Naive thymus-derived CD8-positive, alpha-beta T cell (primary cell): ENCODE data around the gene TBKBP1. TPM values are rescaled to one million over a fixed set of nuclear protein-coding genes. Genes with fewer than 3 reads are reported as not detected.

Source experiments
- ATAC-seq, 2 donors: fragments of 150-1000 bp; cut with Tn5 transposase in 1 of 2; sonication (Bioruptor Pico), chemical (Tn5 transposase) in 1 of 2; 1 replicate in 1 of 2; 2 replicates in 1 of 2; pipeline ENCODE4 v1.10.0; 2021; ENCODE audit warnings: mild to moderate bottlenecking in 2 of 2, moderate library complexity in 2 of 2
- POLR2A ChIA-PET: fragments of 350-600 bp; sonication (Branson Sonifier 250); formaldehyde crosslinking; loops from one replicate; lab custom pipeline; 2021; ENCODE audit warnings: antibody characterized with exemption; lab: Charles Lee
- DNase-seq, 10 donors: peaks; one replicate each; pipeline versions ENCODE4 v3.0.0 to v3.0.0-alpha.2; 2020 to 2022
- H3K27ac Mint-ChIP-seq, 10 donors: one replicate each; pipeline ENCODE4 v1.8.0; 2020 to 2022; ENCODE audit warnings: mild to moderate bottlenecking in 10 of 10, mixed read lengths in 10 of 10, moderate library complexity in 4 of 10, inconsistent platforms in 1 of 10
- H3K27me3 Mint-ChIP-seq, 5 donors: one replicate each; pipeline ENCODE4 v1.8.0; 2021 to 2022; ENCODE audit warnings: mixed read lengths in 5 of 5
- H3K36me3 Mint-ChIP-seq, 3 donors: one replicate each; pipeline ENCODE4 v1.8.0; 2020 to 2022; ENCODE audit warnings: mixed read lengths in 3 of 3, mild to moderate bottlenecking in 2 of 3, inconsistent platforms in 1 of 3
- H3K4me1 Mint-ChIP-seq, 4 donors: one replicate each; pipeline ENCODE4 v1.8.0; 2021 to 2022; ENCODE audit warnings: mixed read lengths in 4 of 4
- H3K4me3 Mint-ChIP-seq, 10 donors: one replicate each; pipeline ENCODE4 v1.8.0; 2020 to 2022; ENCODE audit warnings: mild to moderate bottlenecking in 10 of 10, mixed read lengths in 10 of 10, moderate library complexity in 6 of 10, inconsistent platforms in 1 of 10
- H3K9me3 Mint-ChIP-seq, 9 donors: one replicate each; pipeline ENCODE4 v1.8.0; 2020 to 2022; ENCODE audit warnings: mixed read lengths in 9 of 9, mild to moderate bottlenecking in 3 of 9, inconsistent platforms in 1 of 9, moderate library complexity in 1 of 9
- polyA plus RNA-seq, 3 donors: library from polyadenylated mRNA; unstranded; fragments of 300-500 nt; fragmentation: Illumina TruSeq; gene quantifications; one replicate each; pipeline ENCODE4 v1.2.3, GENCODE V29; 2021
- total RNA-seq, 8 experiments: library from RNA in 2 of 8; stranded (reverse) in 2 of 8; gene quantifications; one replicate each; pipeline ENCODE4 v1.2.3 and lab custom pipeline; 2021 to 2026

TBKBP1 gene
- total and polyA plus RNA-seq, 5 experiments from 2014 or later = 0.07 to 3.1 (median 1.0) TPM; not detected in 1

DNA sequence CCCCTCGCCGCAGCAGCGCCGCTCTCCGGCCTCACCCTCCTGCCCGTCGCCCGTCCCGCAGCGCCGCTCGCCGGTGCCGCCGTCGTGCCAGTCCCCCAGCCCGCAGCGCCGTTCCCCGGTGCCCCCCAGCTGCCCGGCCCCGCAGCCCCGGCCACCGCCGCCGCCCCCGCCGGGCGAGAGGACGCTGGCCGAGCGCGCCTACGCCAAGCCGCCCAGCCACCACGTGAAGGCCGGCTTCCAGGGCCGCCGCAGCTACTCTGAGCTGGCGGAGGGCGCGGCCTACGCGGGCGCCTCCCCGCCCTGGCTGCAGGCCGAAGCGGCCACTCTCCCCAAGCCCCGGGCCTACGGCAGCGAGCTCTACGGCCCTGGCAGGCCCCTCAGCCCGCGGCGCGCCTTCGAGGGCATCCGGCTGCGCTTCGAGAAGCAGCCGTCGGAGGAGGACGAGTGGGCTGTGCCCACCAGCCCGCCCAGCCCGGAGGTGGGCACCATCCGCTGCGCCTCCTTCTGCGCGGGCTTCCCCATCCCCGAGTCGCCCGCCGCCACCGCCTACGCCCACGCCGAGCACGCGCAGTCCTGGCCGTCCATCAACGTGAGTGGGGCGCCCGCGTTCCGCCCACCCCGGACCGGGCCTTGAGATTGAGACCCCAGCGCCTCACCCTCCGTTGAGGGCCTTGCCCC is 15.0 kb downstream of the TBKBP1 start:
- ATAC-seq = no peak
- POLR2A ChIA-PET = interaction anchor here (0.6 kb wide), 1 partner anchor 1296 kb away, joined by 3 read pairs; no protein-coding TSS in a partner anchor
- H3K27me3 Mint-ChIP-seq = no peaks in the 10 kb centered on the region
- H3K9me3 Mint-ChIP-seq = no peaks in the 10 kb centered on the region
- no peak overlapping the region for H3K4me3 Mint-ChIP-seq
- no peak for DNase-seq
- peaks cover 38 to 67% (median 55%) of the 10 kb centered on the region in 4 donors for H3K4me1 Mint-ChIP-seq
- H3K27ac Mint-ChIP-seq = no peak overlapping the region
- no peaks in the 10 kb centered on the region for H3K36me3 Mint-ChIP-seq

DNA sequence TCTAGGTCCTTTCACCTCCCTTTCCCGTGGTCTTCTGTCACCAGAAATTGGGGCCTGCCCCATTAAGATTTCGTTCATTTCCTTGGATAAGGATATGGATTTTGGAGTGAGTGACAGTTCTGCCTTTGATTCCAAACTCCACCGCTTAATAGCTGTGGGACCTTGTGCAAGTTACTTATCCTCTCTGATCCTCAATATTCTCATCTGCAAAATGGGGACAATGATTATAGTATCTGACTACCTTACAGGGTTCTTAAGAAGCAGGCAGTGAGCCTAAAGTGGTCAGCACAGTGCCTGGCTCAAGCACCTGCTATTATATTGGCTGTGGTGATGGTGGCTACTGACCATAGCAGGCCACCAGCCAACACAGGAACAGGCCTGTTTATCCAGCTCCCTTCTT is 15.6 kb downstream of the TBKBP1 start:
- ATAC-seq = no peak
- no peaks in the 10 kb centered on the region for H3K27me3 Mint-ChIP-seq
- peak overlapping the region in 1 of 10 donors; percentile 52 for H3K27ac Mint-ChIP-seq
- no peaks in the 10 kb centered on the region for H3K9me3 Mint-ChIP-seq
- H3K4me1 Mint-ChIP-seq = peaks cover 36 to 67% (median 53%) of the 10 kb centered on the region in 4 donors
- no peak for DNase-seq
- H3K4me3 Mint-ChIP-seq = no peak overlapping the region
- H3K36me3 Mint-ChIP-seq = no peaks in the 10 kb centered on the region
- POLR2A ChIA-PET = interaction anchor here (0.6 kb wide), 1 partner anchor 1295 kb away, joined by 3 read pairs; no protein-coding TSS in a partner anchor

GRCh38 chr17:47711366-47712099 is 17.6 kb downstream of the TBKBP1 start:
- no peaks in the 10 kb centered on the region for H3K9me3 Mint-ChIP-seq
- H3K4me3 Mint-ChIP-seq = no peak overlapping the region
- DNase-seq (no peak), ATAC-seq (no peak)
- POLR2A ChIA-PET = no interaction called here
- H3K36me3 Mint-ChIP-seq = no peaks in the 10 kb centered on the region
- peaks cover 17 to 66% (median 44%) of the 10 kb centered on the region in 4 donors for H3K4me1 Mint-ChIP-seq
- H3K27ac Mint-ChIP-seq = peak overlapping the region in 2 of 10 donors; percentile 60 to 77
- H3K27me3 Mint-ChIP-seq = no peaks in the 10 kb centered on the region

- Mint-ChIP-seq H3K36me3 (no peaks in the 10 kb centered on the region), H3K27ac (peak overlapping the region in 1 of 10 donors; percentile 89), H3K4me1 (peaks cover 9 to 66% (median 38%) of the 10 kb centered on the region in 4 donors), H3K4me3 (peak overlapping the region in 1 of 10 donors; percentile 43), H3K27me3 (no peaks in the 10 kb centered on the region), H3K9me3 (no peaks in the 10 kb centered on the region)
- POLR2A ChIA-PET = interaction anchor here (1.0 kb wide), 1 partner anchor 8 kb away, joined by 3 read pairs; no protein-coding TSS in a partner anchor
- DNase-seq (no peak), ATAC-seq (no peak)
Observed at GRCh38 chr17:47712330-47713023, 18.5 kb downstream of the TBKBP1 start.

DNA sequence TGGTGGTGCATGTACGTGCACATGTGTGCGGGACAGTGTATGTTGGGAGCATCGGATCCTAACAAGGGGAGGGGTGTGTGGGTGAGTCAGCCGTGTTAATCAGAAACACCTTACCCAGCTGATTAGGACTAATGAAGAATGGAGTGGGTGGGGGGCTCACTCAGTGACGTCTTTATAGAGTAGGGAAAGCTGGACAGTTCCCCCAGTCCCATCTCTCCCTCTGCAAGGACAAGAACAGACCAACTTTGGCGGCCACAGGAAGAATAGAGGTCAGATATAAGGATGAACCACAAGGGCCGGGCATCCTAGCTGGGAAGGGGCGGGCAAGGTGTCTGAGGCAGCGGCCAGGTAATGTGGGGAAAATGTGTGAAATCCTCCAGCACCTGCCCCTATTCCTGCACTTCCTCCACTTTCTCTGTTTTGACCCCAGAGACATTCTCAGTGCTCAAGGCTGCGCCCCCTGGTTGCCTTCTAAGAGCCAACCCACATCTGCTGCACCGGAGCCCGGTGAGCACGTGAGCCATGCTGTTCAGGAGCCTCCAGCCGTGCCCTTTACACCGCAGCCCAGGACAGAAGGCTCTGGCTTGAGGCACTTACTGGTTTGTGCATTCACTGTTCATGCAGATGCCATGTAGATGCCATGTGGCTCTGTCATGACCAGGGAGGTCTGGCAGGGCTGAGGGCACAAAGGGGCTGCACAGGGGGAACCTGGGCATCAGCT is 20.2 kb downstream of the TBKBP1 start:
- H3K36me3 Mint-ChIP-seq = no peaks in the 10 kb centered on the region
- DNase-seq (no peak), ATAC-seq (no peak)
- peak overlapping the region in 3 of 10 donors; percentile 49 to 89 (median 55) for H3K27ac Mint-ChIP-seq
- peak overlapping the region in 3 of 10 donors; percentile 14 to 73 (median 57) for H3K4me3 Mint-ChIP-seq
- peaks cover 22 to 79% (median 51%) of the 10 kb centered on the region in 4 donors for H3K4me1 Mint-ChIP-seq
- H3K9me3 Mint-ChIP-seq = no peaks in the 10 kb centered on the region
- no peaks in the 10 kb centered on the region for H3K27me3 Mint-ChIP-seq
- POLR2A ChIA-PET = interaction anchor here (1.3 kb wide), 1 partner anchor 10 kb away, joined by 4 read pairs; no protein-coding TSS in a partner anchor

- H3K36me3 Mint-ChIP-seq = no peaks in the 10 kb centered on the region
- H3K27me3 Mint-ChIP-seq = no peaks in the 10 kb centered on the region
- peaks cover 25 to 83% (median 58%) of the 10 kb centered on the region in 4 donors for H3K4me1 Mint-ChIP-seq
- peak overlapping the region in 5 of 10 donors; percentile 26 to 89 (median 61) for H3K27ac Mint-ChIP-seq
- ATAC-seq (no peak), DNase-seq (no peak)
- peak overlapping the region in 2 of 10 donors; percentile 57 to 73 for H3K4me3 Mint-ChIP-seq
- H3K9me3 Mint-ChIP-seq = no peaks in the 10 kb centered on the region
- POLR2A ChIA-PET = interaction anchor here (1.3 kb wide), 1 partner anchor 11 kb away, joined by 4 read pairs; no protein-coding TSS in a partner anchor
Observed at GRCh38 chr17:47714773-47715396, 20.9 kb downstream of the TBKBP1 start.

- POLR2A ChIA-PET = interaction anchor here (1.1 kb wide), 1 partner anchor 20 kb away, joined by 3 read pairs; no protein-coding TSS in a partner anchor
- no peak for ATAC-seq
- Mint-ChIP-seq H3K4me3 (peak overlapping the region in 2 of 10 donors; percentile 57 to 73), H3K9me3 (no peaks in the 10 kb centered on the region), H3K4me1 (peaks cover 23 to 92% (median 65%) of the 10 kb centered on the region in 4 donors), H3K36me3 (no peaks in the 10 kb centered on the region), H3K27ac (peak overlapping the region in 4 of 10 donors; percentile 58 to 89 (median 75)), H3K27me3 (no peaks in the 10 kb centered on the region)
- no peak for DNase-seq
Observed at GRCh38 chr17:47715669-47716325, 21.8 kb downstream of the TBKBP1 start.

DNA sequence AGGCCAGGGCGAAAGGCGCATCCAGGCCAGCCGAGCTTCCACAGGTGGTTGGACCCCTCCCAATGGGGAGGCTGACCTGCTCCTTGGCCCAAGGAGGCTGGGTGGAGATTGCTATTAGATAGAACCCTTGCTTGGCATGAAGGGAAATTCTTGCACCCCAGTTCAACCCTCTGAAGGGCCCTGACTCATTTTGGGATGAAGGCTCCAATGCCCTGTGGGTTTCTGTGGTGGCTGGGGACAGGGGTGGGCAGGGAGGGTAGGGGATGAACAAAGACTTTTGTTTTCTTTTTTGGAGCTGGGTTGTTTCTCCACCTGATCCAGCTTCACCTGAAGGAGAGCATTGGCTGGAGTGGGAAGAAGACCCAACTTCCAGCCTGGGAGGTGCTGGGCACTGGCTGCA is 22.4 kb downstream of the TBKBP1 start:
- H3K27me3 Mint-ChIP-seq = peaks cover 0 to 1% (median 0%) of the 10 kb centered on the region in 5 donors
- H3K4me1 Mint-ChIP-seq = peaks cover 25 to 98% (median 69%) of the 10 kb centered on the region in 4 donors
- DNase-seq = no peak
- POLR2A ChIA-PET = interaction anchor here (0.7 to 1.1 kb wide), 2 partner anchors 9 to 21 kb away, joined by 3 read pairs; no protein-coding TSS in a partner anchor
- H3K36me3 Mint-ChIP-seq = no peaks in the 10 kb centered on the region
- H3K9me3 Mint-ChIP-seq = no peaks in the 10 kb centered on the region
- peak overlapping the region in 1 of 10 donors; percentile 73 for H3K4me3 Mint-ChIP-seq
- no peak for ATAC-seq
- peak overlapping the region in 3 of 10 donors; percentile 18 to 89 (median 61) for H3K27ac Mint-ChIP-seq

DNA sequence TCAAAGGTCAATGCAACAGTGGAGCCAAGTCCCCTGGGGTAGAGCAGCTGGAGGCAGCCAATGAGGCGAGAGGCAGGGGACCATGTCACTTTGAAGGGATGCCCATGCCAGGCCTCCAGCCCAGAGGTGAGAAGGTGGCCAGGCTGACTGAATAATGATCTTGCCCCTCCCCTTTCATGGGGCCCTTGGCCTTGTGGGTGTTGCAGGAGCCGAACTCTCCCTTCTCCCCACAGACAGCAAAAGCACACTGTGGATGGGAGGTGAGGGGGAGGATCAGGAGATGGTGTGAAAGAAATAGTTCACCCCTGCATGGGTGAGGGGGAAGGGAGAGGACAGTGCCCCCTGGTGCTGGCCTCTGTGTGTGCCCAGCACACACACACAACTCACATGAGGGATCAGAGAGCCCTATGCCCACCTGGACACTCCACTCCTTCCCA is 23.3 kb downstream of the TBKBP1 start:
- POLR2A ChIA-PET = interaction anchor here (0.7 kb wide), 1 partner anchor 10 kb away, joined by 3 read pairs; no protein-coding TSS in a partner anchor
- no peaks in the 10 kb centered on the region for H3K9me3 Mint-ChIP-seq
- peaks cover 0 to 5% (median 2%) of the 10 kb centered on the region in 5 donors for H3K27me3 Mint-ChIP-seq
- peak overlapping the region in 1 of 10 donors; percentile 76 for H3K4me3 Mint-ChIP-seq
- peaks cover 23 to 93% (median 72%) of the 10 kb centered on the region in 4 donors for H3K4me1 Mint-ChIP-seq
- DNase-seq (no peak), ATAC-seq (peak in 1 of 2 donors; percentile 20)
- H3K36me3 Mint-ChIP-seq = no peaks in the 10 kb centered on the region
- peak overlapping the region in 2 of 10 donors; percentile 20 to 54 for H3K27ac Mint-ChIP-seq

DNA sequence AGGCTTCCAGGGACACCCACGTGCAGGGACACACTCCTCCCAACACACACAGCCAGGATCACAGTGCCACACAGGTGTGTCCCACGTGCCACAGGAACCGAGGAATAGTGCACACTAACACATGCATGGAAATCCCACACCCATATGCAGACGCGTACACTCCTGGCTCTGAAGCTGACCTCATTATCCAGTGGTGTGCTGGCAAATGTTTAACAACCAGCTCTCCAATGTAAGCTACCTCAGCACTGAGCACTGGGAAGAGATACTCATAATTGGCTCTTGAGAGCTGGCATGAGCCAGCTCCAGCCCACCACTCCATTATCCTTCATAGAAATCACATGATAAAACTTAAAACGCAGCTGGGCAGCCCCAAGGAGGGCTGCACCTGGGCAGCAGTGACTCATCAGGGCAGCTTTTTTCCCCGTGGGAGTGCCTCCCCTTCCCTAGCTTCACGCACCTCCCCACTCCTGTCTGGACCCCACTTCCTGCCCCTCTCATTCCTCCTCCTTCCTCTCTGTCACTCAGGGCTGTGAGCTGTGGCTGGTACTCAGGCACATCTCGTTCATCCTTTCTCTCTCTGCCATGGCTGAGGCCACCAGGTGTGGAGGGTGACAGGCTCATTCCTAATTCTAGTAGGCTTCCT is 24.1 kb downstream of the TBKBP1 start:
- DNase-seq = no peak
- ATAC-seq = no peak
- Mint-ChIP-seq H3K27me3 (peaks cover 0 to 5% (median 2%) of the 10 kb centered on the region in 5 donors), H3K4me3 (peak overlapping the region in 2 of 10 donors; percentile 46 to 76), H3K27ac (peak overlapping the region in 6 of 10 donors; percentile 23 to 93 (median 80)), H3K4me1 (peaks cover 23 to 86% (median 69%) of the 10 kb centered on the region in 4 donors), H3K36me3 (no peaks in the 10 kb centered on the region), H3K9me3 (no peaks in the 10 kb centered on the region)
- POLR2A ChIA-PET = interaction anchor here (1.1 to 1.6 kb wide), 2 partner anchors 10 to 19 kb away, joined by 4 to 7 read pairs; no protein-coding TSS in a partner anchor
